B cell (primary cell): Measurements from ENCODE around the gene PDK1. TPM values are rescaled to one million over a fixed set of nuclear protein-coding genes. Genes with fewer than 3 reads are reported as not detected.

Source experiments
- ATAC-seq: fragments of 200-7000 bp; cut with Tn5 transposase; one replicate; pipeline ENCODE4 v1.10.0; 2021; ENCODE audit warnings: low read depth, mild to moderate bottlenecking, moderate number of reproducible peaks, moderate library complexity
- CTCF ChIA-PET: fragments of 350-600 bp; sonication (Branson Sonifier 250); formaldehyde crosslinking; loops from one replicate; lab custom pipeline; 2021; ENCODE audit warnings: antibody characterized with exemption, inconsistent platforms; lab: Charles Lee
- POLR2A ChIA-PET: fragments of 350-600 bp; sonication (Branson Sonifier 250); formaldehyde crosslinking; loops from one replicate; lab custom pipeline; 2021; ENCODE audit warnings: antibody characterized with exemption; lab: Charles Lee
- DNase-seq: peaks from one replicate; pipeline ENCODE4 v3.0.0; 2013
- H2AFZ ChIP-seq: 2 replicates; pipeline ENCODE4 v1.6.1; 2012; ENCODE audit warnings: mild to moderate bottlenecking, low read depth, low read length; ENCODE audit not compliant: insufficient read depth, poor library complexity, severe bottlenecking
- H3K27ac ChIP-seq, 2 donors: 1 replicate in 1 of 2; 2 replicates in 1 of 2; pipeline ENCODE4 v1.5.1; 2012 to 2013; ENCODE audit warnings: low read length in 2 of 2, mild to moderate bottlenecking in 2 of 2, moderate library complexity in 1 of 2
- H3K27me3 ChIP-seq, 4 experiments: fragments of 200-600 bp in 1 of 4; sonication (generic) in 1 of 4; replicated peaks in 1 of 4; 1 replicate in 2 of 4; 2 replicates in 2 of 4; pipeline versions ENCODE4 v1.6.1 to v1.7.0; 2013 to 2016; ENCODE audit warnings: low read length in 3 of 4, mild to moderate bottlenecking in 2 of 4, mixed read lengths in 1 of 4, moderate library complexity in 1 of 4; ENCODE audit not compliant: insufficient read depth in 4 of 4, control insufficient read depth in 3 of 4; ENCODE audit errors: control extremely low read depth in 1 of 4
- H3K36me3 ChIP-seq, 2 experiments: replicated peaks in 1 of 2; 1 replicate in 1 of 2; 2 replicates in 1 of 2; pipeline versions ENCODE4 v1.6.1 to v1.7.1; 2013; ENCODE audit warnings: low read length in 1 of 2; ENCODE audit not compliant: insufficient read depth in 2 of 2, control insufficient read depth in 1 of 2; ENCODE audit errors: control extremely low read depth in 1 of 2, extremely low read depth in 1 of 2
- H3K4me1 ChIP-seq, 2 donors: fragments of 200-600 bp in 1 of 2; sonication (generic) in 1 of 2; 1 replicate in 1 of 2; 2 replicates in 1 of 2; pipeline versions ENCODE4 v1.5.1 to v1.6.1; 2013 to 2017; ENCODE audit warnings: low read length in 2 of 2; ENCODE audit not compliant: control insufficient read depth in 2 of 2, insufficient read depth in 2 of 2
- H3K4me2 ChIP-seq: replicated peaks from 2 replicates; pipeline ENCODE3; 2012; ENCODE audit warnings: mild to moderate bottlenecking, low read depth, low read length; ENCODE audit not compliant: poor library complexity, severe bottlenecking
- H3K4me3 ChIP-seq, 5 experiments: fragments of 200-600 bp in 1 of 5; sonication (generic) in 1 of 5; 1 replicate in 3 of 5; 2 replicates in 2 of 5; pipeline versions ENCODE4 v1.5.1 to v1.7.0; 2011 to 2016; ENCODE audit warnings: low read length in 4 of 5, mild to moderate bottlenecking in 4 of 5, low read depth in 2 of 5, control low read depth in 1 of 5, moderate library complexity in 1 of 5; ENCODE audit not compliant: insufficient read depth in 1 of 5; ENCODE audit errors: control extremely low read depth in 1 of 5, extremely low read depth in 1 of 5
- H3K79me2 ChIP-seq: fragments of 200-600 bp; sonication (generic); one replicate; pipeline ENCODE4 v1.6.0; 2016; ENCODE audit warnings: low read length; ENCODE audit not compliant: control insufficient read depth, insufficient read depth
- H3K9ac ChIP-seq: fragments of 200-600 bp; sonication (generic); 2 replicates; pipeline ENCODE4 v1.6.1; 2017; ENCODE audit warnings: mild to moderate bottlenecking, low read length, moderate library complexity
- H3K9me3 ChIP-seq, 3 donors: one replicate each; pipeline versions ENCODE4 v1.6.1 to v1.7.1; 2013; ENCODE audit warnings: low read length in 2 of 3; ENCODE audit not compliant: control insufficient read depth in 2 of 3, insufficient read depth in 1 of 3; ENCODE audit errors: control extremely low read depth in 1 of 3
- H4K20me1 ChIP-seq: 2 replicates; pipeline ENCODE4 v1.6.0; 2012; ENCODE audit warnings: mild to moderate bottlenecking, low read length; ENCODE audit not compliant: insufficient read depth, control insufficient read depth, poor library complexity, severe bottlenecking
- H3K27ac Mint-ChIP-seq: one replicate; pipeline ENCODE4 v1.8.0; 2021; ENCODE audit warnings: mixed read lengths
- H3K27me3 Mint-ChIP-seq: one replicate; pipeline ENCODE4 v1.8.0; 2021; ENCODE audit warnings: mixed read lengths
- H3K4me1 Mint-ChIP-seq: one replicate; pipeline ENCODE4 v1.8.0; 2021; ENCODE audit warnings: mixed read lengths
- H3K4me3 Mint-ChIP-seq: one replicate; pipeline ENCODE4 v1.8.0; 2021; ENCODE audit warnings: mixed read lengths
- H3K9me3 Mint-ChIP-seq: one replicate; pipeline ENCODE4 v1.8.0; 2022; ENCODE audit warnings: mixed read lengths; ENCODE audit not compliant: insufficient read depth
- EZH2 ChIP-seq: IDR thresholded peaks from 2 replicates; pipeline ENCODE4 v1.6.1; 2012; ENCODE audit warnings: borderline replicate concordance, low read depth, mild to moderate bottlenecking, moderate library complexity, low read length; ENCODE audit not compliant: insufficient read depth, poor library complexity, severe bottlenecking
- WGBS: methylation state at CpG from one replicate; pipeline ENCODE4 v1.1.5; 2013; ENCODE audit warnings: missing lambda C conversion rate; ENCODE audit not compliant: insufficient coverage; 5-methylcytosine and 5-hydroxymethylcytosine counted together
- intact Hi-C: fragments of 100-400 bp; cut with micrococcal nuclease; formaldehyde crosslinking; loops from one replicate; pipeline ENCODE4 v1.10.0; 2022
- polyA plus RNA-seq: library from polyadenylated mRNA; depleted of rRNA; stranded (reverse); fragments of >200 nt; gene quantifications from 2 replicates; pipeline ENCODE4 v1.2.3, GENCODE V29; 2012
- total RNA-seq, 2 donors: library from RNA; stranded (reverse); fragments of 120-200 nt in 1 of 2; gene quantifications; 1 replicate in 1 of 2; 2 replicates in 1 of 2; pipeline versions ENCODE4 v1.2.3 to v1.2.4, GENCODE V29; 2013 to 2022
- TF ChIP-seq, protein P1 (sequence below): fragments of 200-600 bp; IDR thresholded peaks from one replicate; pipeline ENCODE4 v1.8.0; 2022; ENCODE audit warnings: antibody characterized with exemption, mild to moderate bottlenecking

The PDK1 gene
- total and polyA plus RNA-seq, 2 donors (not counting 1 experiment from before 2014, with no cell fraction given): 12.5 to 25.5 TPM

DNA sequence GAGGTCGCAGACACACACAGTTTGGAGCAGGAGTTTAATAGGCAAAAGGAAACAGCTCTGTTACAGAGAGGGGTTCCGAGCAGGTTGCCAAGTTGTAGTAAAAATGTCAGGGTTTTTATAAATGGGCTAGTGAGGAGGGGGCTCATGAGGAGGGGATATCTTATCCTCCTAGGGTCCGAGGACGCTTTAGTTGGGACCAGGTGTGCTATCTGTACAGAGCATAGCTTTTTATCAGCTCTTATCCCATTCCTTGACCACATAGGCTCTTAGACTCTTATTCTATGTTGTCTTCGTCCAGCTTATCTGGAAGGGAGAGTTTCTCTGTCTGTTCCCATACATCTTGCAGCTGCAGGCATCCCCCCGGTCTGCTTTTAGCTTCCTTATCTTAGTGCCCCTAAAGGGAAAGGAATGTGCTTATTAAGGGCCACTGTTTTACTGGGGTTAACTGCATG, 44.7 kb downstream of the PDK1 start:
- whole genome bisulfite sequencing: 100% methylated on average over 3 of the region's 6 CpGs
- no peak overlapping the region for H3K4me3 Mint-ChIP-seq
- no peak overlapping the region for H3K27ac Mint-ChIP-seq
- Histone ChIP-seq H3K4me1 (no peaks in the 10 kb centered on the region), H3K4me3 (no peak overlapping the region), H3K79me2 (no peaks in the 10 kb centered on the region), H3K9me3 (no peaks in the 10 kb centered on the region), H3K36me3 (peaks cover 6 to 61% of the 10 kb centered on the region in 2 experiments), H3K27ac (no peak overlapping the region), H4K20me1 (no peaks in the 10 kb centered on the region), H3K9ac (no peak overlapping the region), H3K4me2 (no peak overlapping the region), H2AFZ (no peak overlapping the region), H3K27me3 (no peaks in the 10 kb centered on the region)
- ATAC-seq (no peak), DNase-seq (no peak)
- intact Hi-C loops: no loop called here
- CTCF ChIA-PET: no interaction called here
- TF ChIP-seq, protein P1, sequence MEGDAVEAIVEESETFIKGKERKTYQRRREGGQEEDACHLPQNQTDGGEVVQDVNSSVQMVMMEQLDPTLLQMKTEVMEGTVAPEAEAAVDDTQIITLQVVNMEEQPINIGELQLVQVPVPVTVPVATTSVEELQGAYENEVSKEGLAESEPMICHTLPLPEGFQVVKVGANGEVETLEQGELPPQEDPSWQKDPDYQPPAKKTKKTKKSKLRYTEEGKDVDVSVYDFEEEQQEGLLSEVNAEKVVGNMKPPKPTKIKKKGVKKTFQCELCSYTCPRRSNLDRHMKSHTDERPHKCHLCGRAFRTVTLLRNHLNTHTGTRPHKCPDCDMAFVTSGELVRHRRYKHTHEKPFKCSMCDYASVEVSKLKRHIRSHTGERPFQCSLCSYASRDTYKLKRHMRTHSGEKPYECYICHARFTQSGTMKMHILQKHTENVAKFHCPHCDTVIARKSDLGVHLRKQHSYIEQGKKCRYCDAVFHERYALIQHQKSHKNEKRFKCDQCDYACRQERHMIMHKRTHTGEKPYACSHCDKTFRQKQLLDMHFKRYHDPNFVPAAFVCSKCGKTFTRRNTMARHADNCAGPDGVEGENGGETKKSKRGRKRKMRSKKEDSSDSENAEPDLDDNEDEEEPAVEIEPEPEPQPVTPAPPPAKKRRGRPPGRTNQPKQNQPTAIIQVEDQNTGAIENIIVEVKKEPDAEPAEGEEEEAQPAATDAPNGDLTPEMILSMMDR: no peak
- no peak for TF ChIP-seq EZH2
- H3K9me3 Mint-ChIP-seq: no peaks in the 10 kb centered on the region
- no peaks in the 10 kb centered on the region for H3K27me3 Mint-ChIP-seq
- POLR2A ChIA-PET: no interaction called here
- H3K4me1 Mint-ChIP-seq: no peaks in the 10 kb centered on the region

DNA sequence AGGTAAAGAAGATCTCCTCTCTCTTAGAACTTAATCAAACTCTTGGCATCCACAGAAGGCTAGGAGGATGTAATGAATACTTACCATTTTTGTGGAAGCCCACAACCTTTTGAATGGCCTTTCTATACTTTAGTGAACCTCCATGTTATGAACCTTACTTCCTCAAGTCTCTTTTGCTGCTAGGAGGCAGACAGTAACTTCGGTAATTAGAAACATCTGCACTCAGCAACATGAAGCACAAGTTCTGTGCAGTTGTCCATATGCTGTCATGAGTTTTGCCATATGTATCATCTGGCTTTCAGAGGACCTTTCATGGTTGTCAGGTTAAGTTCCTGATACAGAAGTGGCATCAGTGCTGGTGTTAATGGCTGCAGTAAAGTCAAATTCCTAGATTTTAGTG, 50.4 kb downstream of the PDK1 start:
- H3K27me3 ChIP-seq: no peaks in the 10 kb centered on the region
- Mint-ChIP-seq H3K27ac (no peak overlapping the region), H3K4me3 (no peak overlapping the region), H3K4me1 (no peaks in the 10 kb centered on the region), H3K27me3 (no peaks in the 10 kb centered on the region), H3K9me3 (no peaks in the 10 kb centered on the region)
- intact Hi-C loops: no loop called here
- H3K4me3 ChIP-seq: no peak overlapping the region
- no peaks in the 10 kb centered on the region for H3K9me3 ChIP-seq
- POLR2A ChIA-PET: interaction anchor here (0.8 kb wide), 1 partner anchor 1162 kb away, joined by 3 read pairs; no protein-coding TSS in a partner anchor
- no peaks in the 10 kb centered on the region for H3K4me1 ChIP-seq
- H4K20me1 ChIP-seq: no peaks in the 10 kb centered on the region
- no peak overlapping the region for H2AFZ ChIP-seq
- TF ChIP-seq, protein P1: no peak
- no peak for TF ChIP-seq EZH2
- no CpG with 5 or more reads among the region's 1 CpG for WGBS
- H3K79me2 ChIP-seq: no peaks in the 10 kb centered on the region
- no peak overlapping the region for H3K4me2 ChIP-seq
- ATAC-seq (no peak), DNase-seq (no peak)
- H3K36me3 ChIP-seq: peaks cover 3 to 26% of the 10 kb centered on the region in 2 experiments
- no peak overlapping the region for H3K27ac ChIP-seq
- CTCF ChIA-PET: no interaction called here
- H3K9ac ChIP-seq: no peak overlapping the region
